Stimulated activated CD4-positive, alpha-beta T cell treated with anti-CD3 and anti-CD28 coated beads, Interleukin-15, amount 100 ng/mL, for 48 hours (primary cell): ENCODE measurements around the gene SNRPD3.
"Not testable (repeated sequence)": the region's sequence is repeated elsewhere in the genome, so short reads cannot be mapped to it uniquely, and the experiment has no call there.

Source experiments
- DNase-seq, 2 donors: peaks; one replicate each; pipeline ENCODE4 v3.0.0-alpha.2; 2020; ENCODE audit warnings: low read depth in 2 of 2

Gene SNRPD3

DNA sequence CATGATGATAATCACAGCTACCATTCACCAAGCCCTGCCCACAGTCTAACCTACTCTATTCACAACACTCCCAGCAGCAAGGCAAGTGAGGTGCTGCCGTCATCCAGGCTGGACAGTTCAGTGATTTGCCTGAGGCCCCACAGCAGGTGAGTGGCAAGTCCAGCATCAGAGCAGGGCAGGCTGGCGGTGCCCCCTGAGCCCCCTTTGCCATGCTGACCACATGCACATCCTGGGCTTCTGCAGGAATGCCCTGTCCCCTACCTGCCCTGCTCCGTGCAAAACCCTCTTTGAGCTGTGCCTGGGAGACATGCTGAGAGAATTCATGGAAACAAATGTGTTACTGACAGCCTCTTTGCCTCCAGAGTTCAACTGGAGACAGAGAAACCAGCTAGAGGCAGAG, 54.1 kb downstream of the SNRPD3 start:
- not testable (repeated sequence) for DNase-seq

DNA sequence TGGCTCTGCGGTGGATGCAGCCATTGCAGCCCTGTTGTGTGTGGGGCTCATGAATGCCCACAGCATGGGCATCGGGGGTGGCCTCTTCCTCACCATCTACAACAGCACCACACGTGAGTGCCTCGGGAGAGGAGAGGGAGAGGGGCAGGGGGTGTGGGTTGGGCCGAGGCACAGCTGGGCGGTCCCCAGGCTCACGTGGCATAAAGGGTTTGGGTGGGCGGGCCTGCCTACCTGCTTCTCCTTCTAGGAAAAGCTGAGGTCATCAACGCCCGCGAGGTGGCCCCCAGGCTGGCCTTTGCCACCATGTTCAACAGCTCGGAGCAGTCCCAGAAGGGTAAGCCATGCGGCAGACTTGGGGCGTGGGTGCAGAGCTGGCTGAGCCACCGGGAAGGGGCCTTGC, 59.0 kb downstream of the SNRPD3 start:
- not testable (repeated sequence) for DNase-seq

DNA sequence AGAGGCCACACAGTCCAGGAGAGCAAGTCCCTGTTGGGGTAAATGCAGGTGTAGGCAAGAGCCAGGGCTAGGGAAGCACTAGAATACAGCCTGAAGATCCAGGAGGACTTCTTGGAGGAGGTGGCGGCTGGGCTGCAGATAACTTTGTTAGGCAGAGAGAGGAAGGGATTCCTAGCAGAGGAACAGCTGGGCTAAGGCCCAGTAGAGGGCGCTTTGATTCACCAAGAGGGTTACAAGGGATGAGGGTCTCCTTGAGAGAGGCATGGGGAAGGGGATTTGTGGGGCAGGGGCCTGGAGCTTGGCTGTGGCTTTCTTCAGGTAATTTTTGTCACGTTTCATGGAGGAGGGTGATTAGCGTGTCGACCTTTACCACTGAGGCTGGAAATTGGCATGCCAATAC, 65.4 kb downstream of the SNRPD3 start:
- DNase-seq = not testable (repeated sequence)

DNA sequence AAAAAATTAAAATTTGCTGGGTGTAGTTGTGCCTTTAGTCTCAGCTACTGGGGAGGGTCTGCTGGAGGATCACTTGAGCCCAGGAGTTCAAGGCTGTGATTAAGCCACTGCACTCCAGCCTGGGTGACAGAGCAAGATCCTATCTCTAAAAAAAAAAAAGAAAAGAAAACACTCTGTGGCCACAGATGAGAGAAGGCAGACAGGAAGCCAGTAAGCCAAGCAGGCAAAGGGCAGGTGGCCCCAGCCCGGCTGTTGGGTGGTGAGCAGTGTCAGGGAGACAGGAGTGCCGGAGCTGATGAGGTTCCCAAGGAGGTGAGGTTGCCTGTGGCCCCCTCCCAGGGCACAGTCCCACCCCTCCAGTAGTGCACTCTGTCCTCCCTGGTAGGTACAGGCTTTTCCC, 66.8 kb downstream of the SNRPD3 start:
- not testable (repeated sequence) for DNase-seq
